GM10266 (cell line): Measurements from ENCODE around the gene OR12D1.

Experiments used
- DNase-seq: peaks from one replicate; pipeline ENCODE4 v3.0.0; 2012; ENCODE audit errors: extremely low spot score
- CTCF ChIP-seq: IDR thresholded peaks from 2 replicates; pipeline ENCODE4 v1.5.1; 2012; ENCODE audit warnings: mild to moderate bottlenecking, low read depth; ENCODE audit not compliant: control insufficient read depth, insufficient read depth; ENCODE audit errors: missing control alignments

The OR12D1 gene

GRCh38 chr6:29414588-29414987 is at the start of gene OR12D1:
OR12D1 (plus strand) TSS chr6:29414928.
- no peak for TF ChIP-seq CTCF
- DNase-seq, result no peak

GRCh38 chr6:29368765-29369164 is 46.0 kb upstream of the OR12D1 start, which contains the start of gene OR5V1:
OR5V1 (minus strand) TSS chr6:29368865; CDS start chr6:29356195, 12,670 bp downstream.
- no peak for DNase-seq
- no peak for TF ChIP-seq CTCF

- no peak for TF ChIP-seq CTCF
- DNase-seq, result no peak
Observed at GRCh38 chr6:29375191-29375590, 39.5 kb upstream of the OR12D1 start, which contains the start of gene OR12D3. OR12D3 (minus strand) TSS chr6:29375291; CDS start chr6:29375287, 4 bp downstream.

- peak; percentile 10 for DNase-seq
- TF ChIP-seq CTCF, result peak; percentile 7
Observed at GRCh38 chr6:29376003-29376402, 38.7 kb upstream of the OR12D1 start.

- TF ChIP-seq CTCF, result no peak
- DNase-seq, result no peak
Observed at GRCh38 chr6:29388533-29388932, 26.2 kb upstream of the OR12D1 start.

- no peak for DNase-seq
- no peak for TF ChIP-seq CTCF
Observed at GRCh38 chr6:29395331-29395730, 19.4 kb upstream of the OR12D1 start, which contains the start of gene OR12D2. OR12D2 (plus strand) TSS chr6:29395631; CDS start chr6:29396700, 1,069 bp downstream.

- DNase-seq, result no peak
- no peak for TF ChIP-seq CTCF
Observed at GRCh38 chr6:29399525-29399924, 15.2 kb upstream of the OR12D1 start.
